NCI-H2029 (cell line): ENCODE measurements around the gene SMG6.

Experiments used
- DNase-seq: peaks from one replicate; lab custom pipeline; 2025; lab: John Stamatoyannopoulos, UW

Gene SMG6

DNA sequence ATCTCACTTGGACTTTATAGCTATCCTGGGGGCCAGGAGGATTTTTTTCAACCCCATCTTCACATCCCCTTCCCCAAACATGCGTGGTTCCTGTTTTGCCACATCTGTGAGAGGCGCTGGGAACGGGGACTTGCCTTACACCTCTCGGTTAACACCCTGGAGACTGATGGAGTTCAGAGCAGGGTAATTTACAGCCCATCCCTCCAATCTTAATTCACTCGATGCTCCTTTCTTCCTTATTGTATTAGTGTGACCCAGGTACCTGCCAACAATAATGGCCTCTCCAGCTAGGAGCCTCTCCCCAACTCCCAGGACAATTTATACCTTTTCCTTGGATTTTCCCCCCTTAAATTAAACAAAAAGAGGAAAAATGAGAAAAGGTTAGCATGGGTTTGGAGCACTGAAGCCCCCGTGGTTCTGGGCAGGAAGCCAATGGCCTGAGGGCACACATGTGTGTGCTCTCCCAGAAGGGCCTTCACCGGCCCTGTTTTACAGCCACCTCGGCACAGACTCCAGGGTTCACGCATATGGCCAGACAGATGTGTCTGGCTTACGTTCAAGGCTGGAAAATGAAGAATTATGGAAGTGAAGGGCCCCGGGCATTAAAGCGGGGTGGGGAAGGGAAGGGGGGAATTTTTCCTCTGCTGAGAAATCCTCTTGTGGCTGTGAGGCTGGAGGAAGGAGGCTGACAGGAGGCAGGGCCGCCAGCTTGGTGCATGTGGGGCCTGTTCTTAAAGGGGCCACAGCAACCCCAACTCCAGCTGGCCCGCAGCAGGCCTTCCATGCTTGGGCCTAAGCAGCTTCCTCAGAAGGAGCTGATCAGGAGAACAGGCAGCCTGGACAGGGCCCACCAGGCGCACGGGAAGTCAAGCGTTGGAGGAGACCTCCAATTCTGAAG, 227.2 kb downstream of the SMG6 start:
- no peak for DNase-seq

DNA sequence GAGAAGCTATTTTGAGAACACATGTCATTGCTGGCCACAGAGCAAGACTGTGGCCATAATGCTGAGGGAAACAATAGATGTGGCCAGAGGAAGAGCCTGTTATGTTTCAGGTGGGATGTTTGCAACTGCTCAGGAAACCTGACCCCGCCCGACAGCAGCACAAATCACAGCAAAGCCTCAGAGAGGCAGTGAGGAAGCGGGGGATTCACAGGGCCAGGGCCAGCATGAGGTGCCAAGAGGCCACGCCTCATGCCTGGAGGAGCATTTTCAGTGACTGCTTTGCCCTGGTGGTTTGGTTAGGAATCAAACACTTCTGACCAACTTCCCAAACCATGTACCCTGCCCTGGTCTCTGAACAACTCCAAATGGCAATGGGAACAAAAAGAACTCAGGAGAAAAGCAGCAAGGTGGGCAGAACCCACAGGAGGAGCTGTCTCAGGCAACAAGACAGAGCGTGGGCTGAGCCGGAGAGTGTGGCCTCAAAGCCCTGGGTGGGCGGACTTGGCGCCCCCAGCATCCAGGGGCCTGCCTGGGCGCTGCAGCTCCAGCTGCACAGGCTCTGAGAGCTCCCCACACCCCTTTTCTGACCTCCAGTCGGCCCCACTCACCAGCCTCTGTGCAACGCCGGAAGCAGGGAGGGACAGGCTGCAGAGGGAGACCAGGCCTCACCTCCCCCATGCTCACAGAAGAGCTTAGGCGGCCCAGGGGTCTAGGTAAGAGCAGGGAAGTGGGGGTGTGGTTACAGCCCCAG, 228.1 kb downstream of the SMG6 start:
- no peak for DNase-seq

GRCh38 chr17:2074919-2075318, 228.7 kb downstream of the SMG6 start:
- DNase-seq = no peak

DNA sequence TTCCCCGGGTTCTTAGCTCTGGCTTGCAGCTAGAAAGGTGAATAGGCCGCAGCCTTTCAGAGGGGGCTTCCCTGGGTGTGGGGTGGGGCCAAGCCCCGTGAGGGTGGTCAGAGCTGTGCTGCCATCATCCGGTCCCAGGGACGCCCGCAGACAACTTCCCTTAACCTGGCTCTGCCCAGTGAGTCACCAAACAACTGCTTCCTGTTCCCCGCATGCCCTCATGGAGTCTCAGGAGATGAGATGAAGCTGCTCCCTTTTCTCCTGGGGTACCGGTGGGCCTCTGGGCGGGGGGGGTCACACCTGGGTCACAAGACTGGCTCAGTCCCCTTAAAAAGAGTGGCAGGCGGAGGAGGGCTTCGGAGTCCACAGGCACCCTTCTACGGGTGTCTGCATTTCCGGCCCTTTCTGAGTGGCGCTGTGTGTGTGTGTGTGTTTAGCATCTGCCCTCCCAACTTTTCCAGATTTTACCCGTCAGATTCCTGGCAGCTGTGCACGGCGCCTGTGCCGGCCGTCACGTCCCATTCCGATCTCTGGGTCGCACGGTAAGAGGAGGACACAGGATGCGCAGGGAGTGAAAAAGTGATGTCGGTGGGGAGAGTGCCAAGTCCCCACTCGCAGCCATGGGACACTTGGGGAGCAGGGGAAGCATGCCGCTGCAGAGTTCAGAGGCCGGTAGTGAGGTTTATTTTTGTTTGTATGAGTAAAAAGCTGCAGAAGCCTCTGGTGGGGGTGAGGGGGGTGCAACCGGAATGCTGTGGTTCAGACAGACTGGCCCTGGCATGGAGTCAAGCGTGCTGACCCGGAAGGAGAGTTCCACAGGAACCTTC, 231.9 kb downstream of the SMG6 start:
- no peak for DNase-seq

DNA sequence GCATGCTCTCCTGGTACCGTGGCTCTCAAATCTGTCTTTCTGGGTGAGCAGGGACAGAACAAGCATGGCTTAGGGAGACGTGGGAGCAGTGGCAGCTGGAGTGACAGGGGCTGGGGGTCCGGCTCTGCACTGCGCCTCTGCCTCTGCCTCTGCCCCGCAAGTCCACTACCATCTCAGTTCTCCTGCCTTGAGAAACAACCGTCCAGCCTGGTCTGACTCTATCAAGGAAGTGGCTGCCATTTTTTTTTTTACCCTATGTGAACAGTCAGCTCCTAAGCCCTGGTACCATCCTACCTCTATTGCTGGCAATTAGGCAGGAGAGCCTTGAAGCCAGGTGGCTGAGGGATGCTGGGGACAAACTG, 232.6 kb downstream of the SMG6 start:
- no peak for DNase-seq

DNA sequence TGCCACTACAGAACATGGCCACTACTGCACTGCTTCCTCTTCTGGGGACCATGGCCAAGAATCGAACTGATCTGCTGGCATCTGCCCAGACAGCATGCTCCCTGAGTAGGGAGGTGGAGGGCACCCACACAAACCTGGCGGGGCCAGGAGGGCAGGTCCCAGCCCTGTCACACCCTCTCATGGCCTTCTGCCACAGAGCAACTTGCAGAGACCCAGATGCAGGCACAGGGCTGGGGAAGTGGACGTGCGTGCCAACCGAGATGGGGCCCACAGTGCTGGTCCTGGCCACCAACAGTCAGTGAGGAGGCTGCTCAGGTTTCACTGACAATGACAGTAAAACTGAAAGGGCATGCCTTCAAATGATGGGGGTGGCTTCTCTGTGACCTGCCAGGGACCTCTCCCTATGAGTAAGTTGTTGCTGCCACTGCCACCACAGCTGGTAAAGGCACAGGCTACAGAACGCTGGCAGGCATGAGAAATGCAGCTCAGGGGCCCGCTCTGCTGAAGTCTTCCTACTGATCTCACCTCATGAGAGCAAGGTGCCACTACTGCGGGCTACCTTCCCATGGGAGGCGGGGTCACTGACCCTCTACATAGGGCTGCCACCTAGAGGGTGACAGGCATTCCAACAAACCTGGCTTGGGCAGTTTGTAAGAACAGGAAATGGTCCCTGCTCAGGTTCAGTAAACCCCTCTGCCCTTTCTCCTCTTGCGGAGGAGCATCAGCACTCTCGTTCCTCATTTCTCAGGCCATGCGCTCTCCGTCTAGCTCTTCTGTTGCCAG, 233.2 kb downstream of the SMG6 start:
- no peak for DNase-seq

- peak; percentile 25 for DNase-seq
Observed at GRCh38 chr17:2068519-2069051, 235.0 kb downstream of the SMG6 start.

- DNase-seq = no peak
Observed at GRCh38 chr17:2068031-2068518, 235.5 kb downstream of the SMG6 start.

GRCh38 chr17:2067608-2068024, 236.0 kb downstream of the SMG6 start:
- DNase-seq = peak; percentile 18

- no peak for DNase-seq
Observed at GRCh38 chr17:2067048-2067561, 236.5 kb downstream of the SMG6 start.

GRCh38 chr17:2065949-2066400, 237.6 kb downstream of the SMG6 start:
- no peak for DNase-seq

- DNase-seq = no peak
Observed at GRCh38 chr17:2064980-2065785, 238.4 kb downstream of the SMG6 start.

DNA sequence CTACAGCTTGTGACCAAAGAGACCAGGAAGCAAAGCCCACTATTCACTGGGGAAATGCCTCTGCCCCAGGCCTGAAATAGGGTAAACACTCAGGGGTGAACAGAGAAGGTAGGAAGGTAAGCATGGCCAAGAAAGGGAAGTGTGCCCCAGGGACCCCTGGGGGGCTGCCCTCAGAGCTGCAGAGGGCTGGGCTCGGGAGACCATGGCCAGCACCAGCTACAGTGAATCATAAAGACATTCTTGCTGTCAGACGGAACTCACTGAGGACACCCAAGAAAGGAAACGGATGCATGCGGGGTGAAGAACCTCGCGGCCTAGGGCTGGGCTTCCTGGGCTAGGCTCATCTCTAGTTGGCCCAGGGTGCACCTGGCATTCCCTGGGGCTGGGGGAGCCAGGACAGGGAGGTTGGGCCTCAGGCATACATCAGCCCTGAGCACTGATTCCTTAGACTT, 239.0 kb downstream of the SMG6 start:
- DNase-seq = no peak

GRCh38 chr17:2064147-2064489, 239.5 kb downstream of the SMG6 start:
- DNase-seq = no peak

DNA sequence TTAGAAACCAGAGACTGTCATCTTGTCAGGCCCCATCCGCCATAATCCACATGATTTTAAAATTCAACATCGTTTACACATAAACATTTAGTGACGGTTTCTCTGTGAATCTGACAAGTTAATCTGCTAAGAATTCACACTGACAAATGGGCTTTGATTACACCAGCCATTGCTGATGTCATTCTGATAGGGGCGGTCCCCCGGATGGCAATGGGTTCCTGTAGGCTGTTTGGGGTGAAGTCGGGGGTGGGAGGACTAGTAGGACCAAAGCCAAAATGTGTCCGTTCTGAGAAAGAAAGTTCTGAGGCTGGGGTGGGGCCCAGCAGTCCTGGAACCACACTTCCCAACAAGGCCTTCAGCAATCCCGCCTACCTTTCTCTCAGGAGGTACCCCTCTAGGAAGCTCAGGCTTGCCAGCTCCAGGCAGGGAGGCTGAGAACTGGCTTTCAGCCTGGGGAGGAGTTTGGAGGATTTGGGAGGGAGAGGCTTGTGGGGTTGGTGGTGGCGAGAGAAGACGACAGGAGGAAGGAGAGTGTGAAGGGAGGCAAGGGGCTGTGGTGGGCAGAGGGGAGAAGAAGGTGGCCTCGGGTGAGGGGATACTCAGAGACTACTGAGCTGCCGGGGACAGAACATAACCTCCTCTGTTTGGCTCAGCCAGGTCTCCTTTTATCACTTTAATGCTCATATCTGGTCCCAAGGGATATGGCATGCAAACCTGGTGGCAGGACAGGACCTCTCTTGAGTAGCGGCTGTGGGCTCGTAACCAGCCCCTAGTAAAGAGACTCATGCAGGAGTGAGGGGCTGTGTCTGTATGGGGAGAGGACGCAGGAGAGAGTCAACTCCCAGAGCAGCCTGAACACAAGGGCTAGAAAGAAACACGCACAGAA, 240.1 kb downstream of the SMG6 start:
- no peak for DNase-seq

DNA sequence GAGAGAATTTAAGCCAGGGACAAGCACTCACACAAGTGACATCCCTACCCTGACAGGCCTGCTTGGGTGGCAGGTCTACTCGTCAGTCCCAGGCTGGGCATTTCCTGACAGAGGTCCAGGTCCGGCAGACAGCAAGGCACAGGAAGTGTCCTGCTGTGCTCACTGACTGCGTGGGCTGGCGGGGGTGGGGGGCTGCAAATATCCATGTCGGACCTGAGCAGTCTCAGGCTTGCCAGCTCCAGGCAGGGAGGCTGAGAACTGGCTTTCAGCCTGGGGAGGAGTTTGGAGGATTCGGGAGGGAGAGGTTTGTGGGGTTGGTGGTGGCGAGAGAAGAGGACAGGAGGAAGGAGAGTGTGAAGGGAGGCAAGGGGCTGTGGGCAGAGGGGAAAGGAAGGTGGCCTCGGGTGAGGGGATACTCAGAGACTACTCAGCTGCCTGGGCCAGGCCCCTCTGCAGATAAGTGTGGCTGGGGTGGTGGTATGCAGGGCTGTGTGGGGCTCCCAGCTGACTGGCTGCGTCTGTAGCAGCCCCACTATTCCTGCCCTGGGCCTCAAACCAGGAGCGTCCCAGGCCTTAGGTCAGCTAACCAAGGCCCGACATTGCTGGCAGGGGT, 240.9 kb downstream of the SMG6 start:
- DNase-seq = no peak

DNA sequence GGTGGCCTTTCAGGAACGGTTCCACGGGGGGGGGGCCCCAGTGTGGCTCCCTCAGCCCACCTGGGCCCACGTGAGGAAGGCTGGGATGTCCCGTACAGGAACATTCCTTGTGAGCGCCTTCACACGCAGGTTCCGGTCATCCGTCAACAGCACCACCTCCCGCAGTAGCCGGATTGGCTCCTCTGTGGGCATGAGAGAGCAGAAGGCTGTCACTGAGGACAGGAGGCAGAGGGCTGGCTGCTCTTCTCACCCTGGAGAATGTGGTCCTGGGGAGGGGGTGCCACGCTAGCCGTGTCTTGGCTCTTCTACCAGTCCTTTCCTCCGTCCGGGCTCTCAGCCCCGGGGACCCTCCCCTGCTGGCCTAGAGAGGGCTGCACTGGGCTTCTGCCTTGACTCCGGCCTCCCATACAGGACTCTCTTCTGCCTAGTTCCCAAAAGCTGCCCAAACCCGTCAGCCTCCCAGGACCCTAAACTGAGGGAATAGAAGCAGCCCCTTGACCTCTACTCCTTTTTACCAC, 242.1 kb downstream of the SMG6 start:
- no peak for DNase-seq
